ENCODE results near the gene AMELY.
"Not testable (repeated sequence)": the region's sequence is repeated elsewhere in the genome, so short reads cannot be mapped to it uniquely, and the experiment has no call there.

Gene AMELY

GRCh38 chrY:6911253-6911881 lies at the start of gene AMELY:
TSS of gene AMELY (minus strand) at chrY:6911752. CDS start at chrY:6872608, 39,144 bp downstream.
- no peak for DNase-seq (ENCODE audit: low read depth)

- DNase-seq (ENCODE audit: low read depth), result no peak
These were observed 38.4 kb upstream of the AMELY start for GRCh38 chrY:6949947-6950346.

- DNase-seq (ENCODE audit: low read depth), result no peak
These were observed 36.8 kb upstream of the AMELY start for GRCh38 chrY:6948378-6948777.

GRCh38 chrY:6947695-6948094 lies 36.1 kb upstream of the AMELY start:
- no peak for DNase-seq (ENCODE audit: low read depth)

- no peak for DNase-seq (ENCODE audit: low read depth)
These were observed 23.9 kb upstream of the AMELY start for GRCh38 chrY:6935497-6935896.

- no peak for DNase-seq (ENCODE audit: low read depth)
These were observed 20.3 kb upstream of the AMELY start for GRCh38 chrY:6931779-6932396.

- DNase-seq (ENCODE audit: low read depth), result no peak
These were observed 17.7 kb upstream of the AMELY start for GRCh38 chrY:6929237-6929636.

GRCh38 chrY:6928265-6928664 lies 16.7 kb upstream of the AMELY start:
- DNase-seq (ENCODE audit: low read depth), result no peak

GRCh38 chrY:6921061-6921460 lies 9.5 kb upstream of the AMELY start:
- DNase-seq (ENCODE audit: low read depth), result no peak

- DNase-seq (ENCODE audit: low read depth), result no peak
These were observed 1.8 kb upstream of the AMELY start for GRCh38 chrY:6913362-6913761.

- no peak for DNase-seq (ENCODE audit: low read depth)
These were observed 940 bp downstream of the AMELY start, which contains the start of gene TBL1Y for GRCh38 chrY:6910372-6911252. TSS of gene TBL1Y (plus strand) at chrY:6910697. CDS start at chrY:7025085, 114,388 bp downstream.

GRCh38 chrY:6909856-6910255 lies 1.7 kb downstream of the AMELY start:
- DNase-seq (ENCODE audit: low read depth), result no peak

- DNase-seq (ENCODE audit: low read depth), result no peak
These were observed 2.4 kb downstream of the AMELY start for GRCh38 chrY:6909118-6909521.

- not testable (repeated sequence) for DNase-seq (ENCODE audit: low read depth)
These were observed 3.5 kb downstream of the AMELY start for GRCh38 chrY:6908021-6908420.

- DNase-seq (ENCODE audit: low read depth), result no peak
These were observed 4.0 kb downstream of the AMELY start for GRCh38 chrY:6907591-6907990.

- not testable (repeated sequence) for DNase-seq (ENCODE audit: low read depth)
These were observed 9.4 kb downstream of the AMELY start for GRCh38 chrY:6902116-6902515.

GRCh38 chrY:6895236-6895635 lies 16.3 kb downstream of the AMELY start:
- no peak for DNase-seq (ENCODE audit: low read depth)

GRCh38 chrY:6894496-6894895 lies 17.1 kb downstream of the AMELY start:
- no peak for DNase-seq (ENCODE audit: low read depth)

- no peak for DNase-seq (ENCODE audit: low read depth)
These were observed 62.2 kb downstream of the AMELY start for GRCh38 chrY:6849384-6849783.

GRCh38 chrY:6842650-6843049 lies 68.9 kb downstream of the AMELY start:
- not testable (repeated sequence) for DNase-seq (ENCODE audit: low read depth)

Data from iris pigment epithelial cell (primary cell).